Endothelial cell (in vitro differentiated cells): Measurements from ENCODE around the gene MSANTD1. TPM values are rescaled to one million over a fixed set of nuclear protein-coding genes. Genes with fewer than 3 reads are reported as not detected.
A peak's percentile ranks its signal among the peaks of the same experiment; 100 is the strongest.

ENCODE experiments used
- DNase-seq: peaks from one replicate; pipeline ENCODE4 v3.0.0; 2021; ENCODE audit warnings: low spot score
- H3K27ac Mint-ChIP-seq: one replicate; pipeline ENCODE4 v1.8.0; 2021; ENCODE audit warnings: mixed read lengths, inconsistent platforms; ENCODE audit not compliant: unreplicated experiment
- H3K27me3 Mint-ChIP-seq: one replicate; pipeline ENCODE4 v1.8.0; 2021; ENCODE audit warnings: mild to moderate bottlenecking, moderate library complexity, mixed read lengths, inconsistent platforms; ENCODE audit not compliant: unreplicated experiment
- H3K36me3 Mint-ChIP-seq: one replicate; pipeline ENCODE4 v1.8.0; 2021; ENCODE audit warnings: mild to moderate bottlenecking, low read depth, mixed read lengths, inconsistent platforms; ENCODE audit not compliant: unreplicated experiment
- H3K4me1 Mint-ChIP-seq: one replicate; pipeline ENCODE4 v1.8.0; 2021; ENCODE audit warnings: mild to moderate bottlenecking, mixed read lengths, inconsistent platforms; ENCODE audit not compliant: unreplicated experiment
- H3K4me3 Mint-ChIP-seq: one replicate; pipeline ENCODE4 v1.8.0; 2021; ENCODE audit warnings: mild to moderate bottlenecking, mixed read lengths, inconsistent platforms; ENCODE audit not compliant: unreplicated experiment
- H3K9me3 Mint-ChIP-seq: one replicate; pipeline ENCODE4 v1.8.0; 2021; ENCODE audit warnings: mixed read lengths, inconsistent platforms; ENCODE audit not compliant: unreplicated experiment
- CTCF ChIP-seq: fragments of 200-600 bp; sonication (generic); IDR thresholded peaks from one replicate; pipeline ENCODE4 v1.5.0; 2021; ENCODE audit warnings: antibody characterized with exemption; ENCODE audit not compliant: unreplicated experiment
- total RNA-seq: library from RNA; stranded (reverse); fragmentation: NEBNext Ultra II Directional; extraction: Animal tissue kit (Norgen Biotek cat#: 25700); gene quantifications from one replicate; pipeline ENCODE4 v1.2.1, GENCODE V29; 2021; ENCODE audit not compliant: unreplicated experiment

The MSANTD1 gene
- total RNA-seq, 1 donor from 2014 or later = 0.97 TPM

- TF ChIP-seq CTCF = no peak
- Mint-ChIP-seq H3K27me3 (peaks cover 9% of the 10 kb centered on the region), H3K9me3 (no peaks in the 10 kb centered on the region), H3K36me3 (peaks cover 4% of the 10 kb centered on the region), H3K27ac (no peak overlapping the region), H3K4me1 (peaks cover 62% of the 10 kb centered on the region), H3K4me3 (no peak overlapping the region)
- DNase-seq = no peak
Observed at GRCh38 chr4:3295837-3296624, 47.1 kb downstream of the MSANTD1 start.

- no peak overlapping the region for H3K27ac Mint-ChIP-seq
- H3K36me3 Mint-ChIP-seq = peaks cover 4% of the 10 kb centered on the region
- peaks cover 65% of the 10 kb centered on the region for H3K4me1 Mint-ChIP-seq
- TF ChIP-seq CTCF = no peak
- no peak for DNase-seq
- peaks cover 10% of the 10 kb centered on the region for H3K27me3 Mint-ChIP-seq
- no peak overlapping the region for H3K4me3 Mint-ChIP-seq
- no peaks in the 10 kb centered on the region for H3K9me3 Mint-ChIP-seq
Observed at GRCh38 chr4:3296651-3297050, 47.7 kb downstream of the MSANTD1 start.

GRCh38 chr4:3297066-3297859 is 48.3 kb downstream of the MSANTD1 start:
- TF ChIP-seq CTCF = no peak
- no peak for DNase-seq
- peaks cover 67% of the 10 kb centered on the region for H3K4me1 Mint-ChIP-seq
- peaks cover 8% of the 10 kb centered on the region for H3K36me3 Mint-ChIP-seq
- H3K27me3 Mint-ChIP-seq = peaks cover 7% of the 10 kb centered on the region
- no peaks in the 10 kb centered on the region for H3K9me3 Mint-ChIP-seq
- H3K27ac Mint-ChIP-seq = peak overlapping the region; percentile 48
- peak overlapping the region; percentile 35 for H3K4me3 Mint-ChIP-seq

- Mint-ChIP-seq H3K4me1 (peaks cover 79% of the 10 kb centered on the region), H3K27me3 (peaks cover 7% of the 10 kb centered on the region), H3K36me3 (peaks cover 8% of the 10 kb centered on the region), H3K27ac (no peak overlapping the region), H3K9me3 (no peaks in the 10 kb centered on the region), H3K4me3 (no peak overlapping the region)
- TF ChIP-seq CTCF = no peak
- DNase-seq = no peak
Observed at GRCh38 chr4:3299122-3299975, 50.4 kb downstream of the MSANTD1 start.
